Trophoblast cell (in vitro differentiated cells and primary cell): Measurements from ENCODE around the gene TSHZ1.

Experiments used
- DNase-seq, 2 donors: peaks; one replicate each; pipeline ENCODE4 v3.0.0-alpha.2; 2016
- H2AFZ ChIP-seq: 2 replicates; pipeline ENCODE4 v1.6.1; 2013; ENCODE audit warnings: low read length, moderate library complexity, mild to moderate bottlenecking; ENCODE audit not compliant: insufficient read depth, poor library complexity
- H2AK5ac ChIP-seq: 2 replicates; pipeline ENCODE4 v1.6.1; 2013; ENCODE audit warnings: mild to moderate bottlenecking, low read length
- H2BK120ac ChIP-seq: 2 replicates; pipeline ENCODE4 v1.6.1; 2013; ENCODE audit warnings: low read length, mild to moderate bottlenecking, moderate library complexity; ENCODE audit not compliant: insufficient read depth, poor library complexity
- H2BK12ac ChIP-seq: 2 replicates; pipeline ENCODE4 v1.6.1; 2013; ENCODE audit warnings: mild to moderate bottlenecking, low read length, moderate library complexity
- H2BK5ac ChIP-seq: 2 replicates; pipeline ENCODE4 v1.6.1; 2013; ENCODE audit warnings: low read length, low read depth, moderate library complexity, mild to moderate bottlenecking; ENCODE audit not compliant: poor library complexity
- H3K14ac ChIP-seq: 2 replicates; pipeline ENCODE4 v1.6.1; 2013; ENCODE audit warnings: mild to moderate bottlenecking, low read length
- H3K18ac ChIP-seq: 2 replicates; pipeline ENCODE4 v1.6.1; 2013; ENCODE audit warnings: mild to moderate bottlenecking, low read length
- H3K23ac ChIP-seq: 2 replicates; pipeline ENCODE4 v1.6.1; 2013; ENCODE audit warnings: low read length
- H3K27ac ChIP-seq: 2 replicates; pipeline ENCODE4 v1.5.1; 2013; ENCODE audit warnings: low read depth, mild to moderate bottlenecking, inconsistent platforms, low read length, moderate library complexity
- H3K27me3 ChIP-seq: 2 replicates; pipeline ENCODE4 v1.6.1; 2013; ENCODE audit warnings: inconsistent platforms, mild to moderate bottlenecking, low read length, moderate library complexity; ENCODE audit not compliant: insufficient read depth
- H3K36me3 ChIP-seq, 2 experiments: 1 replicate in 1 of 2; 2 replicates in 1 of 2; pipeline ENCODE4 v1.6.1; 2013; ENCODE audit warnings: low read length in 2 of 2, mild to moderate bottlenecking in 2 of 2, moderate library complexity in 1 of 2; ENCODE audit not compliant: insufficient read depth in 2 of 2, control insufficient read depth in 1 of 2
- H3K4ac ChIP-seq: 2 replicates; pipeline ENCODE4 v1.6.1; 2013; ENCODE audit warnings: low read depth, mild to moderate bottlenecking, low read length, moderate library complexity
- H3K4me1 ChIP-seq, 2 experiments: 1 replicate in 1 of 2; 2 replicates in 1 of 2; pipeline ENCODE4 v1.6.1; 2013; ENCODE audit warnings: low read length in 2 of 2, mild to moderate bottlenecking in 2 of 2, moderate library complexity in 1 of 2; ENCODE audit not compliant: insufficient read depth in 2 of 2, control insufficient read depth in 1 of 2
- H3K4me2 ChIP-seq: 2 replicates; pipeline ENCODE4 v1.6.1; 2013; ENCODE audit warnings: inconsistent platforms, mild to moderate bottlenecking, low read length, moderate library complexity
- H3K4me3 ChIP-seq: 2 replicates; pipeline ENCODE4 v1.5.1; 2013; ENCODE audit warnings: mild to moderate bottlenecking, low read depth, low read length, inconsistent platforms
- H3K79me1 ChIP-seq: one replicate; pipeline ENCODE4 v1.6.1; 2013; ENCODE audit warnings: low read length
- H3K79me2 ChIP-seq: 2 replicates; pipeline ENCODE4 v1.6.1; 2013; ENCODE audit warnings: low read length, mild to moderate bottlenecking; ENCODE audit not compliant: control insufficient read depth, insufficient read depth, poor library complexity
- H3K9ac ChIP-seq: 2 replicates; pipeline ENCODE4 v1.6.1; 2013; ENCODE audit warnings: mild to moderate bottlenecking, low read length
- H3K9me3 ChIP-seq: 2 replicates; pipeline ENCODE4 v1.6.1; 2013; ENCODE audit warnings: low read depth, mild to moderate bottlenecking, control low read depth, inconsistent platforms, low read length; ENCODE audit not compliant: insufficient read depth
- H4K12ac ChIP-seq: 2 replicates; pipeline ENCODE4 v1.6.1; 2013; ENCODE audit warnings: low read depth, mild to moderate bottlenecking, low read length, moderate library complexity
- H4K8ac ChIP-seq: 2 replicates; pipeline ENCODE4 v1.6.1; 2013; ENCODE audit warnings: low read depth, mild to moderate bottlenecking, low read length, moderate library complexity
- H4K91ac ChIP-seq: one replicate; pipeline ENCODE4 v1.6.1; 2013; ENCODE audit warnings: low read depth, mild to moderate bottlenecking, low read length, moderate library complexity
- WGBS: extraction: QIAGEN DNeasy Blood & Tissue Kit; methylation state at CpG from one replicate; pipeline ENCODE4 v1.1.7; 2013; ENCODE audit warnings: missing lambda C conversion rate; ENCODE audit not compliant: insufficient read length, insufficient coverage; ENCODE audit errors: extremely low coverage; 5-methylcytosine and 5-hydroxymethylcytosine counted together

Gene TSHZ1

GRCh38 chr18:75251466-75251865 lies 40.9 kb downstream of the TSHZ1 start:
- H4K8ac ChIP-seq, result no peak overlapping the region
- no CpG with 5 or more reads among the region's 5 CpGs for WGBS
- H3K23ac ChIP-seq, result no peak overlapping the region
- H3K9ac ChIP-seq, result no peak overlapping the region
- no peak overlapping the region for H2BK5ac ChIP-seq
- H3K4ac ChIP-seq, result no peak overlapping the region
- no peaks in the 10 kb centered on the region for H3K27me3 ChIP-seq
- H2AFZ ChIP-seq, result no peak overlapping the region
- no peak overlapping the region for H4K12ac ChIP-seq
- no peak overlapping the region for H3K4me3 ChIP-seq
- H3K9me3 ChIP-seq, result peaks cover 2% of the 10 kb centered on the region
- H3K36me3 ChIP-seq, result no peaks in the 10 kb centered on the region
- no peak overlapping the region for H3K18ac ChIP-seq
- no peaks in the 10 kb centered on the region for H3K79me2 ChIP-seq
- no peak overlapping the region for H2BK120ac ChIP-seq
- no peak overlapping the region for H3K4me2 ChIP-seq
- H3K79me1 ChIP-seq, result no peaks in the 10 kb centered on the region
- H4K91ac ChIP-seq, result no peak overlapping the region
- no peak for DNase-seq
- no peak overlapping the region for H2BK12ac ChIP-seq
- H3K4me1 ChIP-seq, result no peaks in the 10 kb centered on the region
- H3K14ac ChIP-seq, result no peak overlapping the region
- no peak overlapping the region for H2AK5ac ChIP-seq
- H3K27ac ChIP-seq, result no peak overlapping the region

GRCh38 chr18:75252136-75252535 lies 41.5 kb downstream of the TSHZ1 start:
- Histone ChIP-seq H3K4me2 (no peak overlapping the region), H2BK12ac (no peak overlapping the region), H3K23ac (no peak overlapping the region), H3K4me3 (no peak overlapping the region), H3K79me1 (no peaks in the 10 kb centered on the region), H2AK5ac (no peak overlapping the region), H3K27me3 (no peaks in the 10 kb centered on the region), H3K27ac (no peak overlapping the region), H3K4ac (no peak overlapping the region), H3K9ac (no peak overlapping the region), H4K8ac (no peak overlapping the region), H3K36me3 (no peaks in the 10 kb centered on the region), H3K14ac (no peak overlapping the region), H3K18ac (no peak overlapping the region), H3K4me1 (no peaks in the 10 kb centered on the region), H2AFZ (no peak overlapping the region), H4K12ac (no peak overlapping the region), H2BK120ac (no peak overlapping the region), H4K91ac (no peak overlapping the region), H3K9me3 (peaks cover 2% of the 10 kb centered on the region), H3K79me2 (no peaks in the 10 kb centered on the region), H2BK5ac (no peak overlapping the region)
- no peak for DNase-seq
- WGBS, result no CpG with 5 or more reads among the region's 2 CpGs

- H4K12ac ChIP-seq, result no peak overlapping the region
- H3K9me3 ChIP-seq, result peaks cover 2% of the 10 kb centered on the region
- no peak overlapping the region for H3K18ac ChIP-seq
- H3K79me1 ChIP-seq, result no peaks in the 10 kb centered on the region
- H2AFZ ChIP-seq, result no peak overlapping the region
- no peak overlapping the region for H3K9ac ChIP-seq
- H3K23ac ChIP-seq, result no peak overlapping the region
- H3K36me3 ChIP-seq, result no peaks in the 10 kb centered on the region
- no peaks in the 10 kb centered on the region for H3K27me3 ChIP-seq
- H2BK120ac ChIP-seq, result no peak overlapping the region
- no peaks in the 10 kb centered on the region for H3K79me2 ChIP-seq
- no peak overlapping the region for H2BK12ac ChIP-seq
- no peak overlapping the region for H4K8ac ChIP-seq
- H3K4ac ChIP-seq, result no peak overlapping the region
- no CpG with 5 or more reads among the region's 1 CpG for WGBS
- no peak overlapping the region for H3K4me2 ChIP-seq
- no peak overlapping the region for H3K27ac ChIP-seq
- no peaks in the 10 kb centered on the region for H3K4me1 ChIP-seq
- no peak overlapping the region for H2AK5ac ChIP-seq
- DNase-seq, result no peak
- no peak overlapping the region for H2BK5ac ChIP-seq
- no peak overlapping the region for H3K14ac ChIP-seq
- no peak overlapping the region for H3K4me3 ChIP-seq
- no peak overlapping the region for H4K91ac ChIP-seq
These were observed 42.4 kb downstream of the TSHZ1 start for GRCh38 chr18:75253043-75253442.

GRCh38 chr18:75253784-75254183 lies 43.2 kb downstream of the TSHZ1 start:
- no peaks in the 10 kb centered on the region for H3K79me2 ChIP-seq
- H3K36me3 ChIP-seq, result no peaks in the 10 kb centered on the region
- H3K18ac ChIP-seq, result no peak overlapping the region
- no peaks in the 10 kb centered on the region for H3K27me3 ChIP-seq
- H2BK120ac ChIP-seq, result no peak overlapping the region
- H4K12ac ChIP-seq, result no peak overlapping the region
- H3K4me1 ChIP-seq, result peaks cover 0 to 1% of the 10 kb centered on the region in 2 experiments
- peaks cover 2% of the 10 kb centered on the region for H3K9me3 ChIP-seq
- no peak overlapping the region for H2AK5ac ChIP-seq
- H3K14ac ChIP-seq, result no peak overlapping the region
- no peak overlapping the region for H4K91ac ChIP-seq
- no peak overlapping the region for H3K23ac ChIP-seq
- H3K9ac ChIP-seq, result no peak overlapping the region
- no peak overlapping the region for H2BK12ac ChIP-seq
- H2BK5ac ChIP-seq, result no peak overlapping the region
- DNase-seq, result no peak
- H4K8ac ChIP-seq, result no peak overlapping the region
- WGBS, result no CpG with 5 or more reads among the region's 4 CpGs
- H3K4ac ChIP-seq, result no peak overlapping the region
- no peak overlapping the region for H3K4me2 ChIP-seq
- H2AFZ ChIP-seq, result no peak overlapping the region
- H3K4me3 ChIP-seq, result no peak overlapping the region
- no peak overlapping the region for H3K27ac ChIP-seq
- H3K79me1 ChIP-seq, result no peaks in the 10 kb centered on the region
